SJSA1 (cell line): ENCODE measurements around the gene SEPTIN7. TPM values are rescaled to one million over a fixed set of nuclear protein-coding genes. Genes with fewer than 3 reads are reported as not detected.
A peak's percentile ranks its signal among the peaks of the same experiment; 100 is the strongest.

Source experiments
- DNase-seq, 2 experiments: peaks; one replicate each; pipeline ENCODE4 v3.0.0-alpha.2; 2015 to 2020; ENCODE audit warnings: low spot score in 2 of 2, low read depth in 1 of 2
- H3K27ac ChIP-seq: fragments of 250-450 bp; sonication (Bioruptor Pico); 2 replicates; pipeline ENCODE4 v1.5.1; 2020; ENCODE audit warnings: mild to moderate bottlenecking, moderate library complexity
- H3K27me3 ChIP-seq: fragments of 250-450 bp; sonication (Bioruptor Pico); replicated peaks from 2 replicates; pipeline ENCODE4 v1.5.1; 2020; ENCODE audit warnings: mild to moderate bottlenecking, moderate library complexity
- H3K36me3 ChIP-seq: fragments of 250-450 bp; sonication (Bioruptor Pico); 2 replicates; pipeline ENCODE4 v1.5.1; 2020; ENCODE audit warnings: mild to moderate bottlenecking
- H3K4me1 ChIP-seq: fragments of 250-450 bp; sonication (Bioruptor Pico); replicated peaks from 2 replicates; pipeline ENCODE4 v1.6.1; 2021; ENCODE audit warnings: mild to moderate bottlenecking
- H3K4me3 ChIP-seq: fragments of 250-450 bp; sonication (Bioruptor Pico); 2 replicates; pipeline ENCODE4 v1.5.1; 2020; ENCODE audit warnings: mild to moderate bottlenecking
- H3K9me3 ChIP-seq: fragments of 250-450 bp; sonication (Bioruptor Pico); replicated peaks from 2 replicates; pipeline ENCODE4 v1.5.1; 2020; ENCODE audit warnings: mild to moderate bottlenecking
- total RNA-seq: library from RNA; depleted of rRNA; stranded (reverse); fragments of >200 nt; shearing (Covaris generic); gene quantifications from 2 replicates; pipeline ENCODE4 v1.2.3, GENCODE V29; 2014

Gene SEPTIN7
- total RNA-seq, 1 experiment from 2014 or later = 460 TPM

DNA sequence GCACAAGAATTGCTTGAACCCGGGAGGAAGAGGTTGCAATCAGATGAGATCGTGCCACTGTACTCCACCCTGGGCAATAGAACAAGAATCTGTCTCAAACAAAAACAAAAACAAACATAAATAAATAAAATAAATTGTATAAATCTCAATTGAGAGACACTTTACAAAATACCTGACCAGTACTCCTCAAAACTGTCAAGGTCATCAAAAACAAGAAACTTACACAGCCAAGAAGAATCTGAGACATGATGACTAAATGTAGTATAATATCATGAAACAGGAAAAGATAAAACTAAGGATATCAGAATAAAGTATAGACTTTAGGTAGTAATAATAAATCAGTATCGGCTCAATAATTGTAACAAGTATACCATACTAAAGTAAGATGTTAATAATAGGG lies 26.9 kb upstream of the SEPTIN7 start:
- 0 out of 2 replicates have a peak, but pooled peaks cover 4% of the 10 kb centered on the region for H3K27me3 ChIP-seq
- no peak for DNase-seq
- H3K36me3 ChIP-seq = no peaks in the 10 kb centered on the region
- no peak overlapping the region for H3K4me3 ChIP-seq
- H3K9me3 ChIP-seq = no peaks in the 10 kb centered on the region
- no peaks in the 10 kb centered on the region for H3K4me1 ChIP-seq
- H3K27ac ChIP-seq = no peak overlapping the region

DNA sequence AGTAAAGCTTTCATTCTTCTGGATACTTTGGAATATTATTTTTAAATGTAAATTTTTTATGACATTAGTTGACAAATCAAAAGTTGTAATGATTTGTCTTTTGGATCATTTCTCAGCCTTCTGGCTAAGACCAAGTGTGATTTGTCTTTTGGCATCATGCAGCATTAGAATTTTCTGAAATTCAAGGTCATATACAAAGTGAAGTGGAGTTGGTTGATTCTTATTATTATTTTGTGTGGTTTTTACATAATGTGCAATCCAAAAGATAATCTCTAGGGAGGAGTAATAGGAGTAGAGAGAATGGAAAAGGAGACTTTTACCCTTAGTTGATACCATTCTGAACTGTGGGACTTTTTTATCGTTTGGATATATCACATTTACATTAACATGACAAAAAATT lies 24.2 kb upstream of the SEPTIN7 start:
- no peak overlapping the region for H3K27ac ChIP-seq
- H3K27me3 ChIP-seq = 0 out of 2 replicates have a peak, but pooled peaks cover 4% of the 10 kb centered on the region
- H3K4me3 ChIP-seq = no peak overlapping the region

GRCh38 chr7:35777121-35777520 lies 23.7 kb upstream of the SEPTIN7 start:
- no peaks in the 10 kb centered on the region for H3K9me3 ChIP-seq
- no peak overlapping the region for H3K4me3 ChIP-seq
- DNase-seq = no peak

More for the DNA sequence above, 24.2 kb upstream of the SEPTIN7 start:
- Histone ChIP-seq H3K4me1 (no peaks in the 10 kb centered on the region), H3K9me3 (no peaks in the 10 kb centered on the region), H3K36me3 (no peaks in the 10 kb centered on the region)
- DNase-seq = no peak

GRCh38 chr7:35780070-35780469 lies 20.8 kb upstream of the SEPTIN7 start:
- Histone ChIP-seq H3K27me3 (0 out of 2 replicates have a peak, but pooled peaks cover 4% of the 10 kb centered on the region), H3K4me3 (no peak overlapping the region), H3K9me3 (no peaks in the 10 kb centered on the region), H3K36me3 (no peaks in the 10 kb centered on the region), H3K4me1 (no peaks in the 10 kb centered on the region), H3K27ac (no peak overlapping the region)
- DNase-seq = no peak

More at GRCh38 chr7:35777121-35777520, 23.7 kb upstream of the SEPTIN7 start:
- Histone ChIP-seq H3K27me3 (0 out of 2 replicates have a peak, but pooled peaks cover 4% of the 10 kb centered on the region), H3K4me1 (no peaks in the 10 kb centered on the region), H3K27ac (no peak overlapping the region), H3K36me3 (no peaks in the 10 kb centered on the region)

- Histone ChIP-seq H3K4me1 (no peaks in the 10 kb centered on the region), H3K27me3 (0 out of 2 replicates have a peak, but pooled peaks cover 4% of the 10 kb centered on the region), H3K36me3 (no peaks in the 10 kb centered on the region), H3K27ac (no peak overlapping the region), H3K9me3 (no peaks in the 10 kb centered on the region), H3K4me3 (no peak overlapping the region)
- no peak for DNase-seq
These were observed 19.6 kb upstream of the SEPTIN7 start for GRCh38 chr7:35781200-35781701.

GRCh38 chr7:35781767-35782515 lies 18.9 kb upstream of the SEPTIN7 start:
- no peak overlapping the region for H3K4me3 ChIP-seq
- no peaks in the 10 kb centered on the region for H3K9me3 ChIP-seq
- H3K4me1 ChIP-seq = no peaks in the 10 kb centered on the region
- H3K36me3 ChIP-seq = no peaks in the 10 kb centered on the region
- no peak for DNase-seq
- no peak overlapping the region for H3K27ac ChIP-seq
- 0 out of 2 replicates have a peak, but pooled peaks cover 4% of the 10 kb centered on the region for H3K27me3 ChIP-seq

- Histone ChIP-seq H3K9me3 (no peaks in the 10 kb centered on the region), H3K27me3 (no peaks in the 10 kb centered on the region), H3K27ac (no peak overlapping the region), H3K4me1 (no peaks in the 10 kb centered on the region), H3K4me3 (no peak overlapping the region), H3K36me3 (no peaks in the 10 kb centered on the region)
- DNase-seq = no peak
These were observed 16.5 kb upstream of the SEPTIN7 start for GRCh38 chr7:35784332-35784731.

- H3K4me1 ChIP-seq = no peaks in the 10 kb centered on the region
- H3K4me3 ChIP-seq = no peak overlapping the region
- H3K27ac ChIP-seq = no peak overlapping the region
These were observed 15.6 kb upstream of the SEPTIN7 start for GRCh38 chr7:35785250-35785649.

DNA sequence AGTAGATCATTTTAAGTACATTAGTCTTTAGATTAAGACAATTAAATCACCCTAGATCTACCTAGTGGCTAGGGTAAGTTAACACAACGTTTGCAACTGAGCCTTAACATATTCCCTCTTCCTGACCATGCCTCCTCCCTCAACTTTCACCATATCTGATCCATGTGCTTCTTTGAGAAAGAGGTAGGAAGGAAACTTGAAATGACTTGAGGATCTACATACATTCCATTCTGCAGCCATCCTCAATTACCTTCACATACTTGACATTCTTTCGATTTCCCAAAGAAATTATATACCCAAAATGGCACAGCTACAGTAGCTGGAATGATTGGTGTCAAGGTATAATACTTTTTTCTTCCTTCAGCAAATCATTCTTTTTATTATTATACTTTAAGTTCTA lies 12.9 kb upstream of the SEPTIN7 start:
- Histone ChIP-seq H3K4me1 (no peaks in the 10 kb centered on the region), H3K9me3 (no peaks in the 10 kb centered on the region), H3K27ac (no peak overlapping the region), H3K27me3 (no peaks in the 10 kb centered on the region), H3K36me3 (no peaks in the 10 kb centered on the region), H3K4me3 (no peak overlapping the region)
- no peak for DNase-seq

More at GRCh38 chr7:35785250-35785649, 15.6 kb upstream of the SEPTIN7 start:
- Histone ChIP-seq H3K27me3 (no peaks in the 10 kb centered on the region), H3K9me3 (no peaks in the 10 kb centered on the region), H3K36me3 (no peaks in the 10 kb centered on the region)
- DNase-seq = no peak

GRCh38 chr7:35792472-35792871 lies 8.4 kb upstream of the SEPTIN7 start:
- no peaks in the 10 kb centered on the region for H3K36me3 ChIP-seq
- H3K27ac ChIP-seq = no peak overlapping the region
- DNase-seq = no peak
- H3K4me1 ChIP-seq = no peaks in the 10 kb centered on the region
- no peaks in the 10 kb centered on the region for H3K27me3 ChIP-seq
- no peak overlapping the region for H3K4me3 ChIP-seq
- H3K9me3 ChIP-seq = no peaks in the 10 kb centered on the region

- H3K36me3 ChIP-seq = no peaks in the 10 kb centered on the region
- H3K27me3 ChIP-seq = no peaks in the 10 kb centered on the region
- no peak overlapping the region for H3K4me3 ChIP-seq
- no peaks in the 10 kb centered on the region for H3K9me3 ChIP-seq
- no peak for DNase-seq
- no peaks in the 10 kb centered on the region for H3K4me1 ChIP-seq
- H3K27ac ChIP-seq = no peak overlapping the region
These were observed 7.9 kb upstream of the SEPTIN7 start for GRCh38 chr7:35792873-35793489.

GRCh38 chr7:35797311-35797710 lies 3.5 kb upstream of the SEPTIN7 start:
- H3K9me3 ChIP-seq = no peaks in the 10 kb centered on the region
- DNase-seq = no peak

DNA sequence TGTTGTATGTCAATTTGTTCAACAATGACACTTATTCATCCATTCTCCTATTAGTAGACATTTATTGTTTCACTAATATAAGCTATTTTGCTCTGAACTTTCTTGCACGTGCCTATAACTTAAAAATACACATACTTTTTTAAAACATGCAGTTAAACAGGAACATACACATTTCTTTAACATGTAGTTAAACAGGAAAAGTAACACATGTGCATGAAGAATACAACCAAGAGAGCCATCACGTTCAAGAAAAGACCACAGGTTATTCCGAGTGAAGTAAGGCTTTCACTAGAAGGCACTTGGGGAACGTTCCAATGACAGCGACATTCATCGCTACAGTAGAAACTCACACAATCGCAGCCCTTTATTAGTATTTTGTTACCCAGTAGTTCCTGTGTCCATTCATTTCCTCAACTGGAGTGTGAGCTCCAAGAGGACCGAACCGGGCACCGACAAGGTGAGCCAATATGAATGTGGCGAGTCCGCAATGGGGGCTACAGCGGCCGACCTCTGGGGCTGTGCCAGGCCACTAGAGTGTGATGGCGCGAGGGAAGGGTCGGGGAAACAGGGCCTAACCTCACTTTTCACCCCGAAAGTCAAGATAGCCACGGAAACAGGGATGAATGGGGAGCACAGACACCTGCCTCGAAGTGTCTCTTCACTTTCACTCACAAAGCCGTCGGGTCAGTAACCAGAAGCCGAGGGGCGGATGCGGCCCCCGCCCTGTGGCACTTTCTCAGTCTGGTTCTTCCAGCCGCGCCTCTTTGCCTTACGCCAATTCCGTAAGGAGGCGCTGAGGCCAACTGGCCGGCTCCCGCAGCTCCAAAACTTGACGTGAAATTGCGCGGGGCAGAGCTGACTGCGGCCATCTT lies 775 bp upstream of the SEPTIN7 start:
- no peaks in the 10 kb centered on the region for H3K9me3 ChIP-seq
- DNase-seq = peak in 1 of 2 experiments; percentile 86
- H3K4me3 ChIP-seq = peak overlapping the region; percentile 76
- H3K27ac ChIP-seq = peak overlapping the region; percentile 97
- H3K27me3 ChIP-seq = no peaks in the 10 kb centered on the region
- peaks cover 18% of the 10 kb centered on the region for H3K4me1 ChIP-seq
- H3K36me3 ChIP-seq = peaks cover 6% of the 10 kb centered on the region

More at GRCh38 chr7:35797311-35797710, 3.5 kb upstream of the SEPTIN7 start:
- peaks cover 6% of the 10 kb centered on the region for H3K36me3 ChIP-seq
- H3K4me3 ChIP-seq = no peak overlapping the region
- H3K27me3 ChIP-seq = no peaks in the 10 kb centered on the region
- H3K27ac ChIP-seq = no peak overlapping the region
- H3K4me1 ChIP-seq = peaks cover 8% of the 10 kb centered on the region
